ENCODE data around the gene AUNIP.
A peak's percentile ranks its signal among the peaks of the same experiment; 100 is the strongest.

The AUNIP gene, protein sequence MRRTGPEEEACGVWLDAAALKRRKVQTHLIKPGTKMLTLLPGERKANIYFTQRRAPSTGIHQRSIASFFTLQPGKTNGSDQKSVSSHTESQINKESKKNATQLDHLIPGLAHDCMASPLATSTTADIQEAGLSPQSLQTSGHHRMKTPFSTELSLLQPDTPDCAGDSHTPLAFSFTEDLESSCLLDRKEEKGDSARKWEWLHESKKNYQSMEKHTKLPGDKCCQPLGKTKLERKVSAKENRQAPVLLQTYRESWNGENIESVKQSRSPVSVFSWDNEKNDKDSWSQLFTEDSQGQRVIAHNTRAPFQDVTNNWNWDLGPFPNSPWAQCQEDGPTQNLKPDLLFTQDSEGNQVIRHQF

DNA sequence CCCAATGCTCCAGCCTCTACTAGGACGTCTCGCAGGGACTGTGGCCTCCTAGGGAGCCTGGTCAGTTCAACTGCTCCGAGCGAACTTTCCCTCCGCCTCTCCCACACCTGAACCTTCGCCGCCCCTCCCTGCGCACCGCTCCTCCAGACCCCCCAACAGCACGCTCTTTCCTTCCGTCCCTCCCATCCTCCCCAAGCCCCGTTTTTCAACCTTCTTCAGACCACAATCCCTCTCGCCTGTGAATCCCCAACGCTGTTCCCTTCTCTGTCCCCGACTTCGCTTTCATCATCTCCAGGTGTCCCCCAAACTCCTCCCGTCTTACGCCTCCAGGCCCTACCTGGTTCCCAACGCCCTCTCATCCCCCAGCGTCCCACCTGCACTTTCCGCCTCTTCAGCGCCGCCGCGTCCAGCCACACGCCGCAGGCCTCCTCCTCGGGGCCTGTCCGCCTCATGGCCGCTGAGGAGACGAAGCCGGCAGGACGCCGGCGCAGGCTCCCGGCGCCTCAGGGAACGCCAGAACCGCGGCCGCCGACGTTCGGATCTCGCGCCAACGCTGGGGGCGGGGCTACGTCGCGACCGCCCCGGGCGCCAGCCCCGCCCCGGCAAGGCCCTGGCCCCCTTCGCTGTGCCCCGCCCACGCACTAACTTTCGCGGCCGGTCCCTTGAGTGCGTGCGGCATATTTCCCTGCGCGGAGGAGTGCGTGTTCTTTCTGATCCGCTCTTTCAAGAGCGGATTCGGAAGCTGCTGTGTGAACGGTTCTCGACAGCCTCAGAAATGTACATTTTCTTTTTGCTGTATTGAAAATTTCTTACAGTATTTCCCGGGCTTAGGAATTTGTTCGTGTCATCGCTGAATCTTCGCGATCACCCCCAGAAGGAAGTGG is at the start of gene AUNIP:
TSS of gene AUNIP (minus strand) at position 552 of the 884 bp plus-strand sequence. CDS start at position 452, 100 bp downstream.
- peak; percentile 76 to 83 (median 80) for DNase-seq

DNA sequence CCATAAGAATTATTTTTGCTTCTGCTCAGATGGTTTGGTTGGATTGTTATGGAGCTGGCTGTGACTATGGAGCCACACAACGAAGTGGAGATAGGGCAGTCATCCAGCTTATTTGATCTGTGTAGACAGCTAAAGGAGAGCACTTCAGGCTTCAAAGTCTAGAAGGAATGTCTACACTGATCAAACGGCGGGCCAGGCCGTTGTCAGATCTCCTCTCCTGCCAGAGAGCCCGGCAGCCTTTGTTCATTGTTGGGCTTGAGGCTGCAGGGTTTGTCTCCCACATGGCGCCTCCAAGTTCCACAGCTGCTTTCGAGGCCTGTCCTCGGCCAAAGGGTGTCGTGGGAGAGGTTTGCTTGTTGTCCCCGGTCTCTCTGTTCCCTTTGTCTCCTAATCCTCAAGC is 49.8 kb upstream of the AUNIP start:
- no peak for DNase-seq

DNA sequence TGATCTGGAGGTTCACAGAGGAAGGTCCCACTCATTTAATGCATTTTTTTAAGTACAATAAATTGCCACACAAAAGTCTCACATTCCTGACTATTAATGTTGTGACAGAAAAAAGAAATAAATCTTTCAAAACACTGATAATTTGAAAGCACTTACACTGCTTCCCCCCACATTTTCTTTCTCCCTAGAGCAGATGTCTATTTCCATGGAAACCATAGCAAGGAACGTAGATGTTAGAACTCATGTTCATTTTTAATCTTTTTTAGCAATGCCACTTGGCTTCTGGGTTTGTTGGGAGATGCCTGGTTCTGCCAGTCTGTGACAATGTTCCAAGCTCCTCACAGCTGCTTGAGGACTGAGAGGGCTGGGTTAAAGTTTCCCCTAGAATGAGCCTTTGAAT is 48.9 kb upstream of the AUNIP start:
- DNase-seq = no peak

DNA sequence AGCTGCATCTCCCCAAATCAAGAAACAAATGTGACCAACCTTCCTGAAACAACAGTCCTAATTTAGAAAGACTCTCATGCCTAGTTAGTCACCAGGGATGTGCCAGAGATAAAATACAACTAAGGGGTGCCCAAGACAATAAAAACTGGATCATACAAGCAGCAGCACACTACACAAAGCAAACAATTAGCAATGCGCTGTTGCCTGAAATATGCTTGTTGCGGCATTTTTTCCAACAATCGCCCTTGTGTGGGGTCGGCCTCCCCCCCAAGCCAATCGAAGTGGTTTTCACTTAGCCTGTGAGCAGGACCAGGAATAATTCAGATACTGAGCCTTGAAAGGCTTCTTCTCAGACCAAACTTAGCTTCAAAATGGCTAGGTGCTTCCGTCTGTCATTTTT is 48.3 kb upstream of the AUNIP start:
- DNase-seq = no peak

DNA sequence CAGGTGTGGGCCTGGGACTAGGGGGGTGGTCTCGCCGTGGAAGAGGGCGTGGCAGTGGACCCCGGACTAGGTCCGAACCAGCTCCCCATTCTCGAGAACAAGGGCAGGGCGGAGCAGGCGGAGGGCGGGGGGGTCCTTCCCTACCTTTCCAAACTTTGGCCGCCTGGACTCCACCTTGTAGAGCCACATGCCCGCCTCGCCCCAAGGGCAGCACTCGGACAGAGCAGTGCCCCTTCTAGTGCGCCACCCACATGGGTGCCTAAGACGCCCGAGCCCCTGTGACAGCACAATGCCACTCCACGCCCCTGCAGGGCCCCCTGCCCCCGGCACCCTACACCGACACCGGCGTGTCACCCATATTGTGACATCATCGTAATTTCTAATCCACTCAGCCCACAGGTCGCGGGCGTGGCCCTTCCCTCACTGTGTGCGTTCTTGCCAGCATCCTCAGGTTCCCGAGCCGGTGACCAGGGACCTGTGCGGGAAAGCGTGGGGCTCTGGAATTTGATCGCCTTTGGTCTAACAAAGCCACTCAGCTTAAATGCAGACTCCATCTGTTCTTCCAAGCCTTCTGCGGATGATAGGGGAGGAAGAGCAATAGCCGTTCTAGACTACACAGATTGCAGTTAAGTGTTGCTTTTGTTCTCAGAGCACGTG is 47.5 kb upstream of the AUNIP start:
- DNase-seq = no peak

DNA sequence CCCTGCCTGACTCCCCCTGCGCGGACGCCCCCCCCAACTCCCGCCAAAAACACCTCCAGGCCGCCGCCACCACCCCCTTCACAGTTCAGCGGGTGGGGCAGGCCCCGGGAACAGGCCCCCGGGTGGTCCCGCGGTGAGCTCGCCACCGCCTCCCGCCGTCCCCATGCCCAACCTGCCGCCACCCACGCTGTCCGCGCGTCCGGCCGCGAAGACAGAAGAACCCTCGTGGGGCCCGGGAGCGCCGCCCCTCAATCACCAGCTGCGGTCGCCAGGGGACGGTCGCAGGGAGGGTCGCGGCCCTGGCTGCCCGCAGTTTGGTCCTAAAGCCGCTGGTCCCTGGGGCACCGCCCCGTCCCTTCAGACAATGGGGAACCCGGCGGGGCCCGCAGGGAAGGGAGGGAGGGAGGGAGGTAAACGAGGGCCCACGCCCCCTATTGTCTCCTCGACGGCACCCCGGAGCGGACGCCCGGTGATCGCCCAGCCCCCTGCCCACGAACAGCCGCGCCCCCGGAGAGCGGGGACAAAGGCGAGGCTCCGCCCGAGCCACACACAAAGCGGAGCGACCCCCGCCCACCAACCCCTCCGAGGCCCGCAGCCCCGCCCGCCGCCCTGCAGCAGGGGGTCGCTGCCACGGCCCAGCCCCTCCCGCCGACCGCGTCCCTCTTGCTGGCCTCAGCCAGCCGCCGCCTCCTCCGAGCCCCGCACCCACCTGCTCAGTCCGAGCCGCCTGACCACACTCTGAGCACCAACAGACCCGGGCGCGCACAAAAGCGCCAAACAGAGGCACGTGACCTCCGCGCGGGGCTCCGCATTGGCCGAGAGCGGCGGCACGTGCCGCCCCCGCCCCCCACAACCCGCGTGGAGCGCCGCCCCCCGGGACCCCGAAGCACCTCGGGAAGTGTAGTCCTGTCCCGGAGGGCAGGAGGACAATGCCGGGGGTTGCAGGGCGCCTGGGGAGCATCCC is 46.7 kb upstream of the AUNIP start, which contains the start of gene STMN1:
TSS of gene STMN1 (minus strand) at position 740 of the 964 bp plus-strand sequence. CDS start 1,743 bp downstream, outside the sequence.
- DNase-seq = peak; percentile 74 to 89 (median 82)

DNA sequence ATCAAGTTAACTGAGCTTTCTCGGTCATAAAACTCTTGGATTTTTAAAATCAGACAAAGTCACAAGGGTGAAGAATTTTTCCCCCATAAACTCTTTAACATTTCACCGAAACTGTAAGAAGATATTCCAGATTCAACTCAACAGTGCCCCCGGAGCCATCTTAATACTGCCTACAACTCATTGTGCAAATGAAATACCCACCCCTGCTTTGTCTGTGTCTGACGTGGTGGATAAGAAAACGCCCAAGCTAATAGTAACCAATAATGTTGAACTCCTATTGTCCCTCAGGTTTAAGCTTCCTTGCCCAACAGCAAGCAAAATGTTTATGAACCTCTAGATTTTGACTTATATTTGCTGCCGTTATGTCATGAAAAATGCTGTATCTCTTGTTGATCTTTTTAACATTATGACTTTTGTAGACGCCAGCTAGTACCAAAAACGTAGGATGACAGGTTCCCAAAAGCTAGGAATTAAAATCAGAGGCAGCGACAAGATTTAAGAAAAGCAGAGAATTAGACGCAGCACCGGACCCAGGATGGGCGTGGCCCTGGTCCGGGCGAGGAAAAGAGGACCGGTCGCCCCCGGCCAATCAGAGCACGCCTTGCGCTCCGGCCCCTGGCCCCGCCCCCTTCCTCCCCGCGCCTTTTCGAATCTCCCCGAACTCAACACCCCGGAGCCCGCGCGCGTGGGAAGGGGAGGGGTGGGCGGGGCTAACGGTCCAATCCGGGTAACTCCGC is 45.9 kb upstream of the AUNIP start:
- peak; percentile 81 to 91 (median 84) for DNase-seq

DNA sequence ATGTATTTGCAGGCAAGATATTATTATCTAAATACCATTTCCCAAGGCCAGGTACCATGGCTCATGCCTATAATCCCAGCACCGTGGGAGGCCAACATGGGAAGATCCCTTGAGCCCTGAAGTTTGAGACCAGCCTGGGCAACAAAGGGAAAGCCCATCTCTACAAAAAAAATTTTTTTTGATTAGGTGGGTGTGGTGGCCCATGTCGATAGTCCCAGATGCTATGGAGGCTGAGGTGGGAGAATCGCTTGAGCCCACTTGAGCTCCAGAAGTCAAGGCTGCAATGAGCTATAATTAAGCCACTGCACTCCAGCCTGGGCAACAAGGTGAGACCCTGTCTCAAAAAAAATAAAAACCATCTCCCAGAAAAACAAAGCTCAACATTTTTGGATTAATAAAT is 44.7 kb upstream of the AUNIP start:
- no peak for DNase-seq

DNA sequence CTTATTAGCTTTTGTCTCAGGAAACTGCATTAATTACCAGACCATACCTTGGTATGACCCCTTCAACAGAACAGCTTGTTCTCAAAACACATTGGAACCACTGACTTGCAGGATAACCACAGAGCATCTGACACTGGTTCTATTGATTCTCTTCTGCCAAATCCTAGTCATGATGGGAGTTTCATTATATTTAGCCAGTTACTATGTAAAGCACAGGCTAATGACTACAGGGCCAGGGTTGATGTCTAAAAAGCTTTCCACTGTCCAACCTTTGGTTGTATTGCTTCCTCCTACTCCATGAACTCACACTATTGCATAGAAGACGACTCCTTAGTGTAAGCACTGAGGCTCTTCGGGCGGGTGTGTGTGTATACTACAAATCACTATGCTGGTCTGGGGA is 43.2 kb upstream of the AUNIP start:
- no peak for DNase-seq

DNA sequence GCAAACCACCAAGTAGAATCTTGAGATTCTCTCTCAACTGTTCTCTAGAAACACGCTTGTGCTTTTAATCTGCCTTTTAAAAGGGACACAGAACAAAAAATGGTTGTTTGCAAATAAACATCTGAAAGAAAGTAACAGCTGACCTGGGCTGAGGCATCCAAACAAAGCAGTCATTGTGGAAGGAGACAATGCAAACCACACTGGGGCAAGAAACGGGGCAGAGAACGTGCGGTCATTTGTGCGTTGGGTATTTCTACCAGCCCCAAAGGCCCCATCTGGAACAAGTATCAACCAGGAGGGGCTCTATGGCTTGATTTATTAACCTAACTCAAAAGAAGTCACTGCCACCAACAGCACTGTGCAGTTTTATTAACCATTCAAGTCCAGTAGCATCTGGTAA is 41.0 kb upstream of the AUNIP start:
- DNase-seq = no peak

DNA sequence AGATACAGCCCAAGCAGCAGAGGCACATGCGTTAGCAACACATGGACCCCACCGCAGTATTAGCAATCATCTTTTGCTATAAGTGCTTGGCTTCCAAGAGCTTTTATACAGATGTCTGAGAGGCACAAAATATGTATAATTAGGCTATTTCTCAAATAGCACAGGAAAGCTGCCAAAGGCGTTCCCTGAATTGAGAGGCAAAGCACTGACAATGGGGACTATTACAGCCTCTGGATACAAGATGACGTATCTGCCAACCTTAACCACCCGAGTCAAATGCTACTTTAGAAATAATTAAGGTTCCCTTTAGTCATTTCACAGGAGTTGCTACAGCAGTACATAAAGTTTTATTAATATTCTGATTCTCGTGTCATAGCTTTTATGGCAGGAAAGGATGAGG is 40.5 kb upstream of the AUNIP start:
- DNase-seq = no peak

DNA sequence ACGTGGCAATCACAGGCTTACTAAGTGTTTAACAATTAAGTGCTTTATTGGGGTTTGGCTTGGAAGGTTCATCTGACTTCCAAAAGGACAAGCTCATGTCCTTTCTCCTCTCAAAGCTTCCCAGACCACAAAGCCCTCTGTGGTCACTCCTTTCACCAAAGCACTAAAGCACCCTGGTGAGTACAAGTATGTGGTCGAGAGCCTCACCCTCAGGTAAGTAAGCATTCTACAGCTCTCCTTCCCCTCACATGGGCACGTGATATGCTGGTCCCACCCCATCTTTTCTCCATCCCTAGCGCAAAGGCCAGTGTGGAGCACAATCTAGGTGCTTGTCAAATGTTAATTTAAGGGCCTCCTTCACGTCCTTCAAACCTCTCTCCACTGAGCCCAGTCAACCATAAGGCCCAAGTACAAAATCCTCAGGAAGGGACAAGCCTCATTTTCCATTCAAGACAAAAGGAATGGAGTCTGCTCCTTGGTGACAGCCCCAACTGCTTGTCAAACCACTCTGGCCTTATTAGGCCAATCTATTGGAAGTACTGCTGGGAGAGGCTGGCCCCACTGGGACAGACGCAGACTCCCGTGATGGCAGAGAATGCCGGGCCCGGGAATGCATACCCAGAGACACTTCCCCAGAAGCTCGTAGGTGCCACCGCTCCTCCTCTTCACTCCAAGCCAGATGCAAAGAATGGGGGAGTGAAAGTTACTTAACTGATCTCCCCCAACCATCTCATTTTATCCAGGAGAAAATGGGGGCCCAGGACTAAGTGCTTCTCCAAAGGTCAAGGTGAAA is 39.2 kb upstream of the AUNIP start:
- no peak for DNase-seq

DNA sequence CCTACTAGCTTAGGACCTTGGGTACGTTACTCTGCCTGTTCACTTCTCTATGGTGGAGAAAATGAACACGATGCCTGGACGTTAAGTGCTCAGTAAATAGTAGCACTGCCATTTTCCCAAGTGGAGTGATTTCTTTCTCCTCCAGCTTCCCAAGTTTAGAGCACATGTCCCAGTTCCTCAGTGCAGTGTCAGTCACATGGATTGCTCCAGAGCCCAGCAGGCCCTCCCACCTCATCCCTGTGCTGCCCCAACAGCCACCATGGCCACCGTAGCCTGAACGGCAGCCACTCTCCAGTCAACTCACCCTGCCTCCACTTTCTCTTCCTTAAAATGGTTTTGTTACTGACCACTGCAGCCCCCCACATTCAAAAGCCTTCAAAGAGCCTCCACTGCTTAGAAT is 38.5 kb upstream of the AUNIP start:
- DNase-seq = no peak

DNA sequence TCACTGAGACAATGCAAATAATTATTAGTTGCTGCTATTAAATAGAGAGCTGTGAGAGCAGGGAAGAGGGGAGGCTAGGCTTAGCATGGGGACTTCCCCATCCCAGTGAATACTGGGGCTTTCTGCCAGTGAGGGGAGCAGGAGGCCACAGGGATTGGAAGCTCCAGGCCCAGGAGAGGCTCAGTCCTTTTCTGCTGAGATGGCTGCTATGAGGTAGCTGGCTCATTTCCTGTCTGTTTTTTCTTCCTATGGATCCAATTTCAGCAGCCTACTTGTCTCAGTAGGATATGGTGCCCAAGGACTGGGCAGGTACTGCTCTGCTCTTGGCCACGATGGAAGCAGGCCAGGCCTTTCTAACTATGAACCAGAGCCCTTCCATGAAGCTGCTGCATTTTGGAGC is 37.0 kb upstream of the AUNIP start:
- DNase-seq = no peak

DNA sequence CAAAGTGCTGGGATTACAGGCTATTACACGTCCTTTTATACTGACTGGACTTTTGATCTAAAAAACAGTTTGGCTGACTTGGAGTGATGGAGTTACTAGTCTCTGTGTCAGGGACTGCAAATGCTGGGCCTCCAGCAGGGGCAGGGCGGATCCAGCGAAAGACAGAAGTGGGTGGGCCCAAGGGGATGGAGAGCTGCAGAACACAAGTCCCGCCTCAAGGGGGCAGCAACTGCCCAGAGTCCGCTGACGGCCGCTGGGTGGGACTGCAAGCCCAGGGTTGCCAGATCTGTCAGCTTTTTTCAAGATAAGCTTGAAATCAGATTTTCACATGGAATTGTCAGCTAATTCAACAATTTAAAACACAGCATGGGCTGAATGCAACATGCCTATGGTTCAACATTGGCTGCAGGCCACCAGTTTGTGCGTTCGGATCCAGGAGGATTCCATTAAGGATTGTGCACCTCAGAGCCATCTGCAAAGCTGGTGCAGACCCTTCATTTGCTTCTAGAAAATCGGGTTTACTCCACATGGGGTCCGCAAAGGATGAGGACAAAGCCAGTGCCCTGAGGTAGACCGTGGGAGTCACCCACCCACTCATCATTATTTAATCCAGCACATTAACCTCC is 36.2 kb upstream of the AUNIP start:
- DNase-seq = peak; percentile 74 to 85 (median 82)

DNA sequence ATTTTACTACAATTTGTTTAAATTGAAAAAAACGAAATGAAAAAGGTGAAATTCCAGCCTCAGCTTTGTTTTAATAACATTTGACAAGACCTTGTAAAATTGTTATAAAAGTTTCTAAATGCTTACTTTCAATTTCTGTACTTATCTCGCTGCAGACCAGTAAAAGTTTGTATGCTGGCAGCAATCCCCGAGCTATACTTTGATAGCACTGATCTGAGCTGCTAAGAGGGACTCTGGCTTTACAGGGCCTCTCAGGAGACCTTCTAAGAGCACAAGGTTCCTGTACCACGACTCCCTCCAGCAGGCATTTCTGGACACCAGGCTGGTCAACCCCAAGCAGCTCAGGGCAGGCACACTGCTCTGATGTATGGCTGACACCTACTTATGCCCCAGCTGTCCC is 33.9 kb upstream of the AUNIP start:
- no peak for DNase-seq

DNA sequence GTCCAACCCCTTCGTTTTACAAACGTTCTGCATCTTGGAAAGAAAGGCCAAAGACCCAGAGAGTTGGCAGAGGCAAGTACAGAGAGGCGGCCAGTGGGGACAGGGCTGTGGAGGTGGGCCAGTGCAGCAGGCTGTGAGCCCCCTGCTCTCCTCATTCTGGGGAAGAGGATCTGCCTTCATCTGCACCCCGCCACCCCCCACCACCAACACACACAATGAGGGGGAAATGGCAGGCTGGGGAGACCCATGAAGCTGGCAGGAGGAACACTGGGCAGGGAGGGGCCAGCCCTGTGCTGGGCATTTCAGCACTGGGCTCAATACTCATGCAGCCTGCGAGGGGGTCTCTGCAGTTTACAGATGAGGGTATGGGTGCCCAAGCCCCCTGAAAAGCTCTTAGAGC is 32.3 kb upstream of the AUNIP start:
- no peak for DNase-seq

DNA sequence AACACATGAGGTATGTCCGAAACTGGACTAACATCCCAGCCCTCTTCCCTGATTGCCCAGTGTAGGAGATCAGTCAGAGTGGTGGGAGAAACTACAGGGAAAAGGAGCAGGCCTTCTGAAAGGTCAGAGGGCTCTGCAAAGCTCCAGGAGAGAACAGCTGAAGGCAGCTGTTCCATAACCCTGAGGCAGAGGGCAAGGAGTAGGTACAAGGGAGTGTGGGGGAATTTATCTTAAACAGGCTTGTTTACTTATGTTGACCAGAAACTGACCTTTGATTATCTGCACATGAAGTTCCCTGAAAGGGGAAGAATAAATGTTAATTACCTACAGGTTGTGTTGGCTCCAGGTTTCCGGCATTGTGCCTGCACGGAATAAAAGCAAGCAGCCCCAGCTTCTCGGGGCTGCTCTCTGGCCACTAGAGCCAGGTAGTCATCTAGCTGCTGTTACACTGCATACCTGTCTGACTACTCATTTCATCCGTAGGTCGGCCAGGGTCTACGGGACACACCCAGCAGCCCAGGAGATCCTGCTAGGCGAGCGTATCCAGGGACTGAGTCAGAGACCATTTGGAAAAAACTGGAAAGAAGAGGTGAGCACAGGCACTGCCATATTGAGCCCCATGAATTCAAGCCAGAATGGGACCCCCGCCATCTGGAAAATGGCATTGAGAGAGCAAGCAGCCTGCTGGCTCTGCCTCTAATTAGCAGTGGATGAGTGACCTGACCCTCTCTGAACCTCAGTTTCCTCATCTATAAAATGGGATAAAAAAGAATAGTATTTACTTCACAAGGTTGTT is 31.2 kb upstream of the AUNIP start:
- DNase-seq = no peak

DNA sequence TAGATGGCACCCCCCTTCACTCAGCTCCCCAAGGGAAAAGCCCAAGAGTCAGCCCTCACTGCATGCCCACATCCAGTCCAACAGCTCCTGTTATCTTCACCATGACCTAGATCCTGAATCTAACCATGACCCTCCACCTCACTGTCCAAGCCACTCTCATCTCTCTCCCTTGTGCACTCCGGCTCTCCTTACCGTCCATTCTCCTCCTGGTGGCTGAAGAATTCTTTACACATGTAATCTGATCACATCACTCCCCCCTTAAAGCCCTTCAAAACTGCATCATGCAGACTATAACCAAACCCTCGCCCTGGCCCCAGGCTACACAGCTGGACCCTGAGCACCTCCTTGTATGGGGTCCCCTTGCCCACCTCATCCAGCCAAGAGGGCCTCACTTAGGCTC is 30.2 kb upstream of the AUNIP start:
- DNase-seq = no peak
